ENCODE measurements around the gene DHX38.

GRCh38 chr16:72138064-72138572 lies 44.5 kb downstream of the DHX38 start:
- TF ChIP-seq CTCF (conservative IDR thresholded peaks at IDR 0.05; ENCODE audit: low read length) = no peak
- TF ChIP-seq EZH2phosphoT487 (IDR thresholded peaks at IDR 0.05; ENCODE audit: borderline replicate concordance) = no peak

All from Loucy (cell line).